Heart left ventricle (tissue), 13 donors: ENCODE results near the gene USP22.

Experiments used
- POLR2A ChIP-seq, 2 donors: fragments of 450-650 bp; IDR thresholded peaks; one replicate each; pipeline ENCODE4 v1.6.1; 2017; ENCODE audit warnings: antibody characterized with exemption in 2 of 2, mild to moderate bottlenecking in 2 of 2, moderate library complexity in 2 of 2
- TF ChIP-seq, protein P1 (sequence below), 12 donors: fragments of 200-600 bp; sonication (generic) in 4 of 12; IDR thresholded peaks; one replicate each; pipeline versions ENCODE4 v1.5.0 to v1.8.0; 2018 to 2022; ENCODE audit warnings: antibody characterized with exemption in 12 of 12, mild to moderate bottlenecking in 5 of 12
- donor health status: ischemic (EF 13 %, LVEDD 7.1; RV severe dilation, severe dysfunction).
- donor health status: DM: no; HTN: yes; CAD: no.
- donor health status: DM: no; HTN: no; CAD: no.
- donor health status: ischemic (EF 25% LVEDD 6.9; RV normal size, moderate dysfunction).
- donor health status: ischemic (EF 25% LVEDD 5.7; RV mildly dilated, moderate dysfunction).
- donor health status: ischemic (EF 35%, LVEDD 5.7; RV mildly dilated, moderate dysfunction).
- donor health status: nonischemic (EF 11% LVEDD 7.7; RV severe dilation, severe dysfunction).
- donor health status: DM: yes; HTN: yes; CAD: no.
- donor health status: PGD.
- donor health status: ischemic (EF 29% LVEDD 5.4; RV normal size, mild dysfunction).
- donor health status: nonischemic (EF 23%, LVEDD 6.1; RV moderate dilation, normal function).

DNA sequence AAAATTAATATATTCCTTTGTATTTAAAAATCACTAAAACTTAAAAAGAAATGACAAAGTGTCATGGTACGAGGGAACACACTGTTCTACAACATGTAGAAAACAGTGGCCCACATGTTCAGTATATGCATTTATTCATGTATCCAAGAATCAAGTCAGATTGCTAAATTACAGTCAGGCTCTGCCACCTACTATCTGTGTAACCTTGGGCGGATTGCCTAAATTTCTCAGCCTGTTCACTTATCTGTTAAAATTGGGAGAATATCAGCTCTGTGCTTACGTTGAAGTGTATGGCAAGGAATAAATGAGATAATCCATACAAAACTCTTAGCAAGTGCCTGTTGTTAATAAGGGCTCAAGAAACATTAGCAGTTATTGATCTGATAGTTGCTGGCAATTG, 3.4 kb upstream of the USP22 start:
- TF ChIP-seq, protein P1, sequence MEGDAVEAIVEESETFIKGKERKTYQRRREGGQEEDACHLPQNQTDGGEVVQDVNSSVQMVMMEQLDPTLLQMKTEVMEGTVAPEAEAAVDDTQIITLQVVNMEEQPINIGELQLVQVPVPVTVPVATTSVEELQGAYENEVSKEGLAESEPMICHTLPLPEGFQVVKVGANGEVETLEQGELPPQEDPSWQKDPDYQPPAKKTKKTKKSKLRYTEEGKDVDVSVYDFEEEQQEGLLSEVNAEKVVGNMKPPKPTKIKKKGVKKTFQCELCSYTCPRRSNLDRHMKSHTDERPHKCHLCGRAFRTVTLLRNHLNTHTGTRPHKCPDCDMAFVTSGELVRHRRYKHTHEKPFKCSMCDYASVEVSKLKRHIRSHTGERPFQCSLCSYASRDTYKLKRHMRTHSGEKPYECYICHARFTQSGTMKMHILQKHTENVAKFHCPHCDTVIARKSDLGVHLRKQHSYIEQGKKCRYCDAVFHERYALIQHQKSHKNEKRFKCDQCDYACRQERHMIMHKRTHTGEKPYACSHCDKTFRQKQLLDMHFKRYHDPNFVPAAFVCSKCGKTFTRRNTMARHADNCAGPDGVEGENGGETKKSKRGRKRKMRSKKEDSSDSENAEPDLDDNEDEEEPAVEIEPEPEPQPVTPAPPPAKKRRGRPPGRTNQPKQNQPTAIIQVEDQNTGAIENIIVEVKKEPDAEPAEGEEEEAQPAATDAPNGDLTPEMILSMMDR (IDR thresholded peaks at IDR 0.05), result no peak
- no peak for TF ChIP-seq POLR2A (IDR thresholded peaks at IDR 0.05)
